Uterus (tissue), 4 donors: Measurements from ENCODE around the gene DOK6. TPM values are rescaled to one million over a fixed set of nuclear protein-coding genes. Genes with fewer than 3 reads are reported as not detected.

ENCODE experiments used
- DNase-seq, 2 donors: peaks; one replicate each; pipeline ENCODE4 v3.0.0-alpha.2; 2019 to 2020
- H3K27ac ChIP-seq, 2 donors: fragments of 200-600 bp; sonication (generic); 1 replicate in 1 of 2; 2 replicates in 1 of 2; pipeline ENCODE4 v1.5.1; 2016 to 2018
- H3K27me3 ChIP-seq, 2 donors: fragments of 200-600 bp; sonication (generic); one replicate each; pipeline ENCODE4 v1.5.1; 2018 to 2019; ENCODE audit warnings: control low read depth in 1 of 2
- H3K36me3 ChIP-seq, 2 donors: fragments of 200-600 bp; sonication (generic); one replicate each; pipeline ENCODE4 v1.5.1; 2019; ENCODE audit warnings: control low read depth in 1 of 2
- H3K4me1 ChIP-seq, 2 donors: fragments of 200-600 bp; sonication (generic); one replicate each; pipeline ENCODE4 v1.5.1; 2018 to 2019; ENCODE audit warnings: control low read depth in 1 of 2
- H3K4me3 ChIP-seq, 2 donors: fragments of 200-600 bp; sonication (generic); 1 replicate in 1 of 2; 2 replicates in 1 of 2; pipeline ENCODE4 v1.5.1; 2018 to 2019; ENCODE audit warnings: mild to moderate bottlenecking in 1 of 2
- H3K9me3 ChIP-seq, 2 donors: fragments of 200-600 bp; sonication (generic); one replicate each; pipeline ENCODE4 v1.5.1; 2019; ENCODE audit warnings: control low read depth in 1 of 2
- CTCF ChIP-seq, 4 experiments: fragments of 200-600 bp in 2 of 4; fragments of 450-650 bp in 2 of 4; sonication (generic) in 2 of 4; IDR thresholded peaks; one replicate each; pipeline ENCODE4 v1.5.1; 2016 to 2019; ENCODE audit warnings: antibody characterized with exemption in 4 of 4, mild to moderate bottlenecking in 2 of 4, moderate library complexity in 1 of 4
- POLR2A ChIP-seq, 2 donors: fragments of 450-650 bp; IDR thresholded peaks; one replicate each; pipeline ENCODE4 v1.6.1; 2016; ENCODE audit warnings: antibody characterized with exemption in 2 of 2, mild to moderate bottlenecking in 1 of 2, moderate library complexity in 1 of 2
- intact Hi-C: fragments of 100-400 bp; cut with DNase I; formaldehyde crosslinking; loops from one replicate; pipeline ENCODE4 v1.15.1; 2023; ENCODE audit warnings: low total_unique reads
- total RNA-seq, 4 donors: library from RNA; depleted of rRNA in 3 of 4; stranded (reverse); fragments of >200 nt in 3 of 4; gene quantifications; one replicate each; pipeline versions ENCODE4 v1.1.0 to v1.2.4, GENCODE V29; 2014 to 2023
- donor health status: DM: yes; HTN: yes; CAD: no.

The DOK6 gene
- total RNA-seq, 4 donors from 2014 or later = 0.26 to 9.5 (median 1.4) TPM

- no peak overlapping the region for H3K27ac ChIP-seq
- no peak overlapping the region for H3K4me3 ChIP-seq
- TF ChIP-seq CTCF (IDR thresholded peaks at IDR 0.05) (no peak), POLR2A (IDR thresholded peaks at IDR 0.05) (no peak)
- H3K9me3 ChIP-seq = no peaks in the 10 kb centered on the region
- intact Hi-C loops = no loop called here
- no peaks in the 10 kb centered on the region for H3K4me1 ChIP-seq
- no peak for DNase-seq
- H3K36me3 ChIP-seq = no peaks in the 10 kb centered on the region
- H3K27me3 ChIP-seq = no peaks in the 10 kb centered on the region
These were observed 35.8 kb upstream of the DOK6 start for GRCh38 chr18:69364930-69365329.

GRCh38 chr18:69365658-69366057 is 35.0 kb upstream of the DOK6 start:
- no peaks in the 10 kb centered on the region for H3K9me3 ChIP-seq
- intact Hi-C loops = no loop called here
- no peak overlapping the region for H3K27ac ChIP-seq
- TF ChIP-seq POLR2A (IDR thresholded peaks at IDR 0.05) (no peak), CTCF (IDR thresholded peaks at IDR 0.05) (no peak)
- no peaks in the 10 kb centered on the region for H3K27me3 ChIP-seq
- H3K4me3 ChIP-seq = no peak overlapping the region
- no peaks in the 10 kb centered on the region for H3K4me1 ChIP-seq
- H3K36me3 ChIP-seq = no peaks in the 10 kb centered on the region
- DNase-seq = no peak

- no peaks in the 10 kb centered on the region for H3K27me3 ChIP-seq
- no peaks in the 10 kb centered on the region for H3K9me3 ChIP-seq
- H3K4me3 ChIP-seq = no peak overlapping the region
- H3K36me3 ChIP-seq = no peaks in the 10 kb centered on the region
- no peak for DNase-seq
- H3K27ac ChIP-seq = no peak overlapping the region
- intact Hi-C loops = no loop called here
- no peak for TF ChIP-seq CTCF (IDR thresholded peaks at IDR 0.05)
- TF ChIP-seq POLR2A (IDR thresholded peaks at IDR 0.05) = no peak
- no peaks in the 10 kb centered on the region for H3K4me1 ChIP-seq
These were observed 33.6 kb upstream of the DOK6 start for GRCh38 chr18:69367104-69367503.

GRCh38 chr18:69371729-69372128 is 29.0 kb upstream of the DOK6 start:
- Histone ChIP-seq H3K36me3 (no peaks in the 10 kb centered on the region), H3K4me3 (no peak overlapping the region), H3K27ac (no peak overlapping the region), H3K27me3 (no peaks in the 10 kb centered on the region), H3K4me1 (no peaks in the 10 kb centered on the region), H3K9me3 (no peaks in the 10 kb centered on the region)
- no peak for TF ChIP-seq POLR2A (IDR thresholded peaks at IDR 0.05)
- no peak for TF ChIP-seq CTCF (IDR thresholded peaks at IDR 0.05)
- no peak for DNase-seq
- intact Hi-C loops = no loop called here

GRCh38 chr18:69380324-69380723 is 20.4 kb upstream of the DOK6 start:
- DNase-seq = no peak

GRCh38 chr18:69383186-69383585 is 17.5 kb upstream of the DOK6 start:
- intact Hi-C loops = no loop called here
- DNase-seq = no peak
- Histone ChIP-seq H3K36me3 (no peaks in the 10 kb centered on the region), H3K4me1 (no peaks in the 10 kb centered on the region), H3K9me3 (no peaks in the 10 kb centered on the region), H3K27me3 (no peaks in the 10 kb centered on the region), H3K4me3 (no peak overlapping the region), H3K27ac (no peak overlapping the region)
- TF ChIP-seq POLR2A (IDR thresholded peaks at IDR 0.05) (no peak), CTCF (IDR thresholded peaks at IDR 0.05) (no peak)

More at GRCh38 chr18:69380324-69380723, 20.4 kb upstream of the DOK6 start:
- Histone ChIP-seq H3K4me1 (no peaks in the 10 kb centered on the region), H3K36me3 (no peaks in the 10 kb centered on the region), H3K27ac (no peak overlapping the region), H3K4me3 (no peak overlapping the region), H3K27me3 (no peaks in the 10 kb centered on the region), H3K9me3 (no peaks in the 10 kb centered on the region)
- intact Hi-C loops = no loop called here
- no peak for TF ChIP-seq POLR2A (IDR thresholded peaks at IDR 0.05)
